LNCAP (cell line): Measurements from ENCODE around the gene CABLES2.

Experiments
- TF ChIP-seq, protein P1 (sequence below): fragments of 450-650 bp; IDR thresholded peaks from 2 replicates; pipeline ENCODE4 v1.5.1; 2017; ENCODE audit warnings: mild to moderate bottlenecking

The CABLES2 gene

GRCh38 chr20:62449951-62450691 lies 43.0 kb upstream of the CABLES2 start:
- TF ChIP-seq, protein P1, sequence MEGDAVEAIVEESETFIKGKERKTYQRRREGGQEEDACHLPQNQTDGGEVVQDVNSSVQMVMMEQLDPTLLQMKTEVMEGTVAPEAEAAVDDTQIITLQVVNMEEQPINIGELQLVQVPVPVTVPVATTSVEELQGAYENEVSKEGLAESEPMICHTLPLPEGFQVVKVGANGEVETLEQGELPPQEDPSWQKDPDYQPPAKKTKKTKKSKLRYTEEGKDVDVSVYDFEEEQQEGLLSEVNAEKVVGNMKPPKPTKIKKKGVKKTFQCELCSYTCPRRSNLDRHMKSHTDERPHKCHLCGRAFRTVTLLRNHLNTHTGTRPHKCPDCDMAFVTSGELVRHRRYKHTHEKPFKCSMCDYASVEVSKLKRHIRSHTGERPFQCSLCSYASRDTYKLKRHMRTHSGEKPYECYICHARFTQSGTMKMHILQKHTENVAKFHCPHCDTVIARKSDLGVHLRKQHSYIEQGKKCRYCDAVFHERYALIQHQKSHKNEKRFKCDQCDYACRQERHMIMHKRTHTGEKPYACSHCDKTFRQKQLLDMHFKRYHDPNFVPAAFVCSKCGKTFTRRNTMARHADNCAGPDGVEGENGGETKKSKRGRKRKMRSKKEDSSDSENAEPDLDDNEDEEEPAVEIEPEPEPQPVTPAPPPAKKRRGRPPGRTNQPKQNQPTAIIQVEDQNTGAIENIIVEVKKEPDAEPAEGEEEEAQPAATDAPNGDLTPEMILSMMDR, result peak; percentile 27

GRCh38 chr20:62448788-62449187 lies 41.7 kb upstream of the CABLES2 start:
- TF ChIP-seq, protein P1, result no peak

- TF ChIP-seq, protein P1, result no peak
These were observed 41.0 kb upstream of the CABLES2 start for GRCh38 chr20:62448038-62448437.

GRCh38 chr20:62446888-62447869 lies 40.1 kb upstream of the CABLES2 start:
- TF ChIP-seq, protein P1, result no peak

GRCh38 chr20:62446481-62446880 lies 39.4 kb upstream of the CABLES2 start:
- TF ChIP-seq, protein P1, result no peak

- TF ChIP-seq, protein P1, result no peak
These were observed 38.7 kb upstream of the CABLES2 start for GRCh38 chr20:62445553-62446340.

- TF ChIP-seq, protein P1, result no peak
These were observed 37.2 kb upstream of the CABLES2 start for GRCh38 chr20:62444286-62444685.
